IPS DF 6.9 (cell line): ENCODE data around the gene COQ2.

Experiments
- DNase-seq: peaks from one replicate; pipeline ENCODE4 v3.0.0-alpha.2; 2013; ENCODE audit warnings: low read depth, low spot score
- H3K27ac ChIP-seq: one replicate; pipeline ENCODE4 v1.5.1; 2013; ENCODE audit warnings: low read length, control low read depth
- H3K27me3 ChIP-seq: 2 replicates; pipeline ENCODE4 v1.6.1; 2013; ENCODE audit warnings: mild to moderate bottlenecking, low read length; ENCODE audit not compliant: control insufficient read depth, insufficient read depth
- H3K36me3 ChIP-seq: 2 replicates; pipeline ENCODE4 v1.6.1; 2013; ENCODE audit warnings: low read length; ENCODE audit not compliant: control insufficient read depth, insufficient read depth
- H3K4me1 ChIP-seq: 2 replicates; pipeline ENCODE4 v1.6.1; 2013; ENCODE audit warnings: low read length; ENCODE audit not compliant: control insufficient read depth, insufficient read depth
- H3K4me3 ChIP-seq: 2 replicates; pipeline ENCODE4 v1.5.1; 2013; ENCODE audit warnings: mild to moderate bottlenecking, low read length
- H3K9me3 ChIP-seq: 2 replicates; pipeline ENCODE4 v1.6.1; 2013; ENCODE audit warnings: low read length, inconsistent platforms; ENCODE audit not compliant: control insufficient read depth, insufficient read depth
- WGBS: extraction: QIAGEN DNeasy Blood & Tissue Kit; methylation state at CpG from one replicate; pipeline ENCODE4 v1.1.7; 2013; ENCODE audit warnings: mixed read lengths, missing lambda C conversion rate; ENCODE audit not compliant: insufficient read length, insufficient coverage; 5-methylcytosine and 5-hydroxymethylcytosine counted together

The COQ2 gene

GRCh38 chr4:83217721-83218522, 66.7 kb downstream of the COQ2 start:
- Histone ChIP-seq H3K4me3 (no peak overlapping the region), H3K4me1 (no peaks in the 10 kb centered on the region), H3K27ac (no peak overlapping the region), H3K9me3 (no peaks in the 10 kb centered on the region), H3K36me3 (no peaks in the 10 kb centered on the region), H3K27me3 (no peaks in the 10 kb centered on the region)
- WGBS: no CpG with 5 or more reads among the region's 8 CpGs
- no peak for DNase-seq

GRCh38 chr4:83216959-83217683, 67.5 kb downstream of the COQ2 start:
- no peak overlapping the region for H3K27ac ChIP-seq
- no CpG with 5 or more reads among the region's 10 CpGs for WGBS
- H3K9me3 ChIP-seq: no peaks in the 10 kb centered on the region
- DNase-seq: no peak
- H3K4me3 ChIP-seq: no peak overlapping the region
- no peaks in the 10 kb centered on the region for H3K27me3 ChIP-seq
- H3K4me1 ChIP-seq: no peaks in the 10 kb centered on the region
- no peaks in the 10 kb centered on the region for H3K36me3 ChIP-seq

- H3K36me3 ChIP-seq: no peaks in the 10 kb centered on the region
- H3K9me3 ChIP-seq: no peaks in the 10 kb centered on the region
- no peak for DNase-seq
- no peak overlapping the region for H3K4me3 ChIP-seq
- peaks cover 3% of the 10 kb centered on the region; the same call in 1 of the 2 replicates for H3K4me1 ChIP-seq
- no peak overlapping the region for H3K27ac ChIP-seq
- no peaks in the 10 kb centered on the region for H3K27me3 ChIP-seq
Observed at GRCh38 chr4:83214079-83214478, 70.5 kb downstream of the COQ2 start.
